ENCODE results near the gene MAPK8IP3.

MAPK8IP3 gene

GRCh38 chr16:1705688-1706385 lies at the start of gene MAPK8IP3:
Gene MAPK8IP3 (plus strand): TSS chr16:1706195. CDS start chr16:1706340, 145 bp downstream.
- DNase-seq = peak; percentile 94

GRCh38 chr16:1656808-1657617 lies 49.0 kb upstream of the MAPK8IP3 start:
- no peak for DNase-seq

GRCh38 chr16:1657841-1658240 lies 48.2 kb upstream of the MAPK8IP3 start:
- no peak for DNase-seq

- peak; percentile 13 for DNase-seq
These were observed 47.0 kb upstream of the MAPK8IP3 start for GRCh38 chr16:1659031-1659430.

GRCh38 chr16:1661826-1662225 lies 44.2 kb upstream of the MAPK8IP3 start:
- DNase-seq = no peak

GRCh38 chr16:1662543-1662942 lies 43.5 kb upstream of the MAPK8IP3 start:
- no peak for DNase-seq

GRCh38 chr16:1665829-1666228 lies 40.2 kb upstream of the MAPK8IP3 start:
- no peak for DNase-seq

- no peak for DNase-seq
These were observed 39.7 kb upstream of the MAPK8IP3 start for GRCh38 chr16:1666316-1666715.

GRCh38 chr16:1667271-1667670 lies 38.7 kb upstream of the MAPK8IP3 start:
- no peak for DNase-seq

GRCh38 chr16:1667916-1668315 lies 38.1 kb upstream of the MAPK8IP3 start:
- no peak for DNase-seq

GRCh38 chr16:1668612-1669319 lies 37.2 kb upstream of the MAPK8IP3 start:
- DNase-seq = no peak

- DNase-seq = no peak
These were observed 36.3 kb upstream of the MAPK8IP3 start for GRCh38 chr16:1669698-1670097.

GRCh38 chr16:1670371-1670770 lies 35.6 kb upstream of the MAPK8IP3 start:
- no peak for DNase-seq

- no peak for DNase-seq
These were observed 35.1 kb upstream of the MAPK8IP3 start for GRCh38 chr16:1670866-1671265.

GRCh38 chr16:1673424-1674151 lies 32.4 kb upstream of the MAPK8IP3 start:
- DNase-seq = no peak

GRCh38 chr16:1674306-1674705 lies 31.7 kb upstream of the MAPK8IP3 start:
- DNase-seq = no peak

- DNase-seq = no peak
These were observed 31.0 kb upstream of the MAPK8IP3 start for GRCh38 chr16:1674751-1675664.

- DNase-seq = no peak
These were observed 29.3 kb upstream of the MAPK8IP3 start for GRCh38 chr16:1676661-1677060.

GRCh38 chr16:1677339-1677738 lies 28.7 kb upstream of the MAPK8IP3 start:
- DNase-seq = no peak

- peak; percentile 97 for DNase-seq
These were observed 28.0 kb upstream of the MAPK8IP3 start, which contains the start of gene JPT2 for GRCh38 chr16:1677942-1678499. Gene JPT2 (plus strand): TSS chr16:1678279. CDS start chr16:1678313, 34 bp downstream.

GRCh38 chr16:1678500-1679098 lies 27.4 kb upstream of the MAPK8IP3 start:
- DNase-seq = peak; percentile 17

All from activated CD4-positive, alpha-beta T cell treated with anti-CD3 and anti-CD28 coated beads, Interleukin-2, amount 50 U/mL, for 16 hours (primary cell).